H9 (cell line): ENCODE measurements around the gene TNXB. TPM values are rescaled to one million over a fixed set of nuclear protein-coding genes. Genes with fewer than 3 reads are reported as not detected.
A peak's percentile ranks its signal among the peaks of the same experiment; 100 is the strongest.

ENCODE experiments used
- DNase-seq: peaks from one replicate; pipeline ENCODE4 v3.0.0-alpha.2; 2017
- H2AFZ ChIP-seq: one replicate; pipeline ENCODE4 v1.6.1; 2013; ENCODE audit warnings: mild to moderate bottlenecking, low read length, control low read depth, moderate library complexity
- H2AK5ac ChIP-seq: 2 replicates; pipeline ENCODE4 v1.6.1; 2013; ENCODE audit warnings: low read length, control low read depth, mixed read lengths; ENCODE audit not compliant: insufficient read length
- H2BK120ac ChIP-seq: one replicate; pipeline ENCODE4 v1.6.1; 2013; ENCODE audit warnings: low read depth, mild to moderate bottlenecking, low read length, control low read depth, inconsistent platforms; ENCODE audit not compliant: poor library complexity, severe bottlenecking
- H2BK12ac ChIP-seq: 2 replicates; pipeline ENCODE4 v1.6.1; 2013; ENCODE audit warnings: low read length, control low read depth, mixed read lengths, low read depth; ENCODE audit not compliant: insufficient read length
- H2BK15ac ChIP-seq: 2 replicates; pipeline ENCODE4 v1.6.1; 2013; ENCODE audit warnings: low read depth, low read length, control low read depth
- H2BK20ac ChIP-seq: one replicate; pipeline ENCODE4 v1.6.1; 2013; ENCODE audit warnings: low read depth, mild to moderate bottlenecking, low read length, control low read depth, inconsistent platforms; ENCODE audit not compliant: poor library complexity, severe bottlenecking
- H2BK5ac ChIP-seq: 2 replicates; pipeline ENCODE4 v1.6.1; 2013; ENCODE audit warnings: low read length, control low read depth, mixed read lengths; ENCODE audit not compliant: insufficient read length
- H3K14ac ChIP-seq: 2 replicates; pipeline ENCODE4 v1.6.1; 2013; ENCODE audit warnings: low read length, control low read depth; ENCODE audit not compliant: insufficient read depth
- H3K18ac ChIP-seq: 2 replicates; pipeline ENCODE4 v1.6.1; 2013; ENCODE audit warnings: low read depth, mild to moderate bottlenecking, mixed read lengths, low read length, control low read depth; ENCODE audit not compliant: insufficient read length
- H3K23ac ChIP-seq: 2 replicates; pipeline ENCODE4 v1.6.1; 2013; ENCODE audit warnings: low read length, control low read depth, mixed read lengths, low read depth; ENCODE audit not compliant: insufficient read length
- H3K23me2 ChIP-seq: 2 replicates; pipeline ENCODE4 v1.6.1; 2013; ENCODE audit warnings: low read depth, mild to moderate bottlenecking, mixed read lengths, low read length, control low read depth; ENCODE audit not compliant: insufficient read length, poor library complexity, severe bottlenecking
- H3K27ac ChIP-seq: 2 replicates; pipeline ENCODE4 v1.5.1; 2013; ENCODE audit warnings: low read length, control low read depth, mixed read lengths, low read depth; ENCODE audit not compliant: insufficient read length
- H3K27me3 ChIP-seq: 2 replicates; pipeline ENCODE4 v1.6.1; 2013; ENCODE audit warnings: low read length, control low read depth, inconsistent platforms; ENCODE audit not compliant: insufficient read depth
- H3K4ac ChIP-seq: 2 replicates; pipeline ENCODE4 v1.6.1; 2013; ENCODE audit warnings: low read depth, mild to moderate bottlenecking, control low read depth, inconsistent platforms, low read length, moderate library complexity
- H3K4me1 ChIP-seq: 2 replicates; pipeline ENCODE4 v1.6.1; 2013; ENCODE audit warnings: low read length, control low read depth, inconsistent platforms; ENCODE audit not compliant: insufficient read depth
- H3K4me2 ChIP-seq: 2 replicates; pipeline ENCODE4 v1.6.1; 2013; ENCODE audit warnings: low read length, control low read depth, mixed read lengths; ENCODE audit not compliant: insufficient read length, insufficient read depth
- H3K56ac ChIP-seq: 2 replicates; pipeline ENCODE4 v1.6.1; 2013; ENCODE audit warnings: low read depth, mild to moderate bottlenecking, mixed read lengths, low read length, control low read depth; ENCODE audit not compliant: insufficient read length
- H3K79me1 ChIP-seq: 2 replicates; pipeline ENCODE4 v1.6.1; 2013; ENCODE audit warnings: low read depth, mild to moderate bottlenecking, moderate library complexity, low read length, control low read depth, inconsistent platforms; ENCODE audit not compliant: insufficient read depth, poor library complexity, severe bottlenecking
- H3K79me2 ChIP-seq: 2 replicates; pipeline ENCODE4 v1.6.1; 2013; ENCODE audit warnings: low read length, control low read depth, inconsistent platforms; ENCODE audit not compliant: insufficient read depth
- H3K9ac ChIP-seq: 2 replicates; pipeline ENCODE4 v1.6.1; 2013; ENCODE audit warnings: low read length, control low read depth, mixed read lengths; ENCODE audit not compliant: insufficient read length; ENCODE audit errors: extremely low read depth
- H3K9me3 ChIP-seq: one replicate; pipeline ENCODE4 v1.6.1; 2013; ENCODE audit warnings: low read depth, low read length, inconsistent platforms; ENCODE audit not compliant: control insufficient read depth
- H3T11ph ChIP-seq: one replicate; pipeline ENCODE4 v1.6.1; 2013; ENCODE audit warnings: mild to moderate bottlenecking, low read length, control low read depth, inconsistent platforms
- H4K20me1 ChIP-seq: one replicate; pipeline ENCODE4 v1.6.1; 2013; ENCODE audit not compliant: control insufficient read depth, insufficient read length, insufficient read depth
- H4K5ac ChIP-seq: 2 replicates; pipeline ENCODE4 v1.6.1; 2013; ENCODE audit warnings: low read depth, mild to moderate bottlenecking, mixed read lengths, low read length, control low read depth; ENCODE audit not compliant: insufficient read length
- H4K8ac ChIP-seq: replicated peaks from 2 replicates; pipeline ENCODE4 v1.6.1; 2013; ENCODE audit warnings: low read length, control low read depth, mixed read lengths, low read depth; ENCODE audit not compliant: insufficient read length
- H4K91ac ChIP-seq: 2 replicates; pipeline ENCODE4 v1.6.1; 2013; ENCODE audit warnings: low read depth, mild to moderate bottlenecking, moderate library complexity, mixed read lengths, low read length, control low read depth; ENCODE audit not compliant: insufficient read length
- H3K27ac Mint-ChIP-seq, 3 experiments: 2 replicates in 2 of 3; 3 replicates in 1 of 3; pipeline ENCODE4 v1.8.0; 2020 to 2021; ENCODE audit warnings: mixed read lengths in 3 of 3, mild to moderate bottlenecking in 1 of 3, moderate library complexity in 1 of 3
- H3K27me3 Mint-ChIP-seq: 2 replicates; pipeline ENCODE4 v1.8.0; 2021; ENCODE audit warnings: low read depth, mild to moderate bottlenecking, moderate library complexity, mixed read lengths
- H3K36me3 Mint-ChIP-seq, 3 experiments: 2 replicates in 2 of 3; 3 replicates in 1 of 3; pipeline ENCODE4 v1.8.0; 2020 to 2021; ENCODE audit warnings: low read depth in 3 of 3, mixed read lengths in 3 of 3; ENCODE audit not compliant: insufficient read depth in 1 of 3
- H3K4me1 Mint-ChIP-seq, 2 experiments: 2 replicates each; pipeline ENCODE4 v1.8.0; 2020; ENCODE audit warnings: mixed read lengths in 2 of 2
- H3K4me3 Mint-ChIP-seq, 2 experiments: 2 replicates in 1 of 2; 3 replicates in 1 of 2; pipeline ENCODE4 v1.8.0; 2020 to 2021; ENCODE audit warnings: mild to moderate bottlenecking in 2 of 2, mixed read lengths in 2 of 2, moderate library complexity in 1 of 2
- H3K9me3 Mint-ChIP-seq, 2 experiments: 2 replicates in 1 of 2; 3 replicates in 1 of 2; pipeline ENCODE4 v1.8.0; 2020; ENCODE audit warnings: mild to moderate bottlenecking in 2 of 2, mixed read lengths in 2 of 2, moderate library complexity in 1 of 2
- WGBS: extraction: QIAGEN DNeasy Blood & Tissue Kit; methylation state at CpG from one replicate; pipeline ENCODE4 v1.1.7; 2013; ENCODE audit warnings: missing lambda C conversion rate, low lambda C conversion rate, mixed read lengths; ENCODE audit not compliant: insufficient read length; ENCODE audit errors: extremely low coverage; 5-methylcytosine and 5-hydroxymethylcytosine counted together
- total RNA-seq: library from RNA; stranded (reverse); gene quantifications from 2 replicates; pipeline ENCODE4 v1.2.1, GENCODE V29; 2021
- TF ChIP-seq, protein P1 (sequence below): fragments of 200-600 bp; sonication (generic); conservative IDR thresholded peaks from 3 replicates; pipeline ENCODE4 v1.8.0; 2021; ENCODE audit warnings: antibody characterized with exemption, mild to moderate bottlenecking

TNXB gene
- total RNA-seq, 1 experiment from 2014 or later, result 5.0 TPM

DNA sequence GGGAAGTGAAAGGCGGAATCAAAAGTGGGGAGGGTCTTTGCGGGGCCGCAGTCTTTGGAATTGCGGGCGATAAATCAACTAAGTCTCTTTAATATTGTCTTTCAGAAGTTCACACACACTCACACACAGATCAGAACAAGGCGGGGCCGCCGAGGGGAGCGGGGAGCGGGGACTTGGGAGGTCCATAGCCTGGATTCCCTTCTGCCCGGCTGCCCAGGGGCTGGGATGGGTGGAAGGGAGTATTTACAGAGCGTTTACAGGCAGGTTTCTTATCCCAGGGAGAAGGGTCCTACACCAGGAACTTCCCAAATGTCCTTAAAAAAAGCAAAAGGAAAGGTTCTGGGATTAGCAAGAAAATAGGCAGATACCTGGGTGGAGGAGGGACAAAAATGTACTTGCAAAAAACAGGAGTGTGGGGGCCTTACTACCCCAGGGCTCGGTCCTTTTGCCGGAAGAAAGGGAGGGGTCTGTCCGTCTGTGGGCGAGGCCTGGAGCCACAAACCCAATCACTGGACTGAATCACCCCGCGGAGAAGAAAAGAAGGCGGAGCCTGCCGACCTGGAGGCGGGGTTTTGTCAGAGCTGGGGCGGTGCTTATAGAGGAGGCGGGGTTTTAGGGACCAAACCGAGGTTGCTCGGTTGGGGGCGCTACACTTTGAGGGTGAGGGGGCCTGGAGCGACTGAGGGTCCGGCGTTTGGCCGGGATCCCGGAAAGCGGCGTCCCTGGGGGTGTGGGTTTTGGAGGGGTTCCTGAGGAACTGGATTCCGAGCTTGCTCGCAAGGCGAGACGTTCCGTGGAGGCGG lies 39.4 kb upstream of the TNXB start:
- Histone ChIP-seq H4K5ac (no peak overlapping the region), H2BK20ac (no peak overlapping the region), H3K79me2 (no peaks in the 10 kb centered on the region), H3K4me1 (peaks cover 9% of the 10 kb centered on the region), H4K91ac (no peak overlapping the region), H3K27me3 (no peaks in the 10 kb centered on the region; the same call in 1 of the 2 replicates), H3K23me2 (peaks cover 30% of the 10 kb centered on the region), H3K9me3 (no peaks in the 10 kb centered on the region), H3K56ac (no peak overlapping the region), H2BK12ac (no peak overlapping the region), H3K27ac (no peak overlapping the region), H3K79me1 (no peaks in the 10 kb centered on the region), H3K14ac (no peak overlapping the region), H2AK5ac (no peak overlapping the region), H3K4me2 (peak overlapping the region; percentile 41), H2AFZ (no peak overlapping the region), H3K9ac (no peak overlapping the region), H3K23ac (no peak overlapping the region), H3T11ph (no peak overlapping the region), H2BK120ac (no peak overlapping the region), H3K4ac (no peak overlapping the region), H3K18ac (no peak overlapping the region), H2BK15ac (no peak overlapping the region), H4K20me1 (no peaks in the 10 kb centered on the region), H2BK5ac (no peak overlapping the region), H4K8ac (no peak overlapping the region)
- Mint-ChIP-seq H3K27ac (peak overlapping the region in 1 of 3 experiments; percentile 60; a peak in 2 of 7 replicates), H3K4me1 (peaks cover 39 to 62% of the 10 kb centered on the region in 2 experiments), H3K27me3 (peaks cover 4% of the 10 kb centered on the region), H3K4me3 (peak overlapping the region in 1 of 2 experiments; percentile 30; a peak in 2 of 5 replicates), H3K9me3 (no peaks in the 10 kb centered on the region; a peak in 1 of 5 replicates), H3K36me3 (peaks cover 0 to 8% (median 3%) of the 10 kb centered on the region in 3 experiments; a peak in 2 of 7 replicates)
- no CpG with 5 or more reads among the region's 39 CpGs for WGBS
- TF ChIP-seq, protein P1, sequence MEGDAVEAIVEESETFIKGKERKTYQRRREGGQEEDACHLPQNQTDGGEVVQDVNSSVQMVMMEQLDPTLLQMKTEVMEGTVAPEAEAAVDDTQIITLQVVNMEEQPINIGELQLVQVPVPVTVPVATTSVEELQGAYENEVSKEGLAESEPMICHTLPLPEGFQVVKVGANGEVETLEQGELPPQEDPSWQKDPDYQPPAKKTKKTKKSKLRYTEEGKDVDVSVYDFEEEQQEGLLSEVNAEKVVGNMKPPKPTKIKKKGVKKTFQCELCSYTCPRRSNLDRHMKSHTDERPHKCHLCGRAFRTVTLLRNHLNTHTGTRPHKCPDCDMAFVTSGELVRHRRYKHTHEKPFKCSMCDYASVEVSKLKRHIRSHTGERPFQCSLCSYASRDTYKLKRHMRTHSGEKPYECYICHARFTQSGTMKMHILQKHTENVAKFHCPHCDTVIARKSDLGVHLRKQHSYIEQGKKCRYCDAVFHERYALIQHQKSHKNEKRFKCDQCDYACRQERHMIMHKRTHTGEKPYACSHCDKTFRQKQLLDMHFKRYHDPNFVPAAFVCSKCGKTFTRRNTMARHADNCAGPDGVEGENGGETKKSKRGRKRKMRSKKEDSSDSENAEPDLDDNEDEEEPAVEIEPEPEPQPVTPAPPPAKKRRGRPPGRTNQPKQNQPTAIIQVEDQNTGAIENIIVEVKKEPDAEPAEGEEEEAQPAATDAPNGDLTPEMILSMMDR, result no peak
- DNase-seq, result peak; percentile 91
